HG03175 (cell line): ENCODE results near the gene MIEN1.
"Not testable (repeated sequence)": the region's sequence is repeated elsewhere in the genome, so short reads cannot be mapped to it uniquely, and the experiment has no call there.

Source experiments
- ATAC-seq: cut with Tn5 transposase; IDR thresholded peaks from one replicate; pipeline ENCODE4 v1.9.1; 2021; ENCODE audit warnings: mild to moderate bottlenecking, moderate library complexity; ENCODE audit not compliant: unreplicated experiment

Gene MIEN1

GRCh38 chr17:39719563-39720355, 10.6 kb downstream of the MIEN1 start:
- no peak for ATAC-seq

- ATAC-seq, result no peak
Observed at GRCh38 chr17:39717660-39718059, 12.7 kb downstream of the MIEN1 start.

- no peak for ATAC-seq
Observed at GRCh38 chr17:39716879-39717536, 13.3 kb downstream of the MIEN1 start.

- no peak for ATAC-seq
Observed at GRCh38 chr17:39716073-39716818, 14.1 kb downstream of the MIEN1 start.

GRCh38 chr17:39715375-39716072, 14.8 kb downstream of the MIEN1 start:
- ATAC-seq, result no peak

- no peak for ATAC-seq
Observed at GRCh38 chr17:39714234-39714633, 16.1 kb downstream of the MIEN1 start.

- ATAC-seq, result no peak
Observed at GRCh38 chr17:39711851-39712250, 18.5 kb downstream of the MIEN1 start.

- ATAC-seq, result not testable (repeated sequence)
Observed at GRCh38 chr17:39711071-39711470, 19.3 kb downstream of the MIEN1 start.

GRCh38 chr17:39709998-39710964, 20.1 kb downstream of the MIEN1 start:
- ATAC-seq, result no peak

- ATAC-seq, result no peak
Observed at GRCh38 chr17:39709319-39709997, 20.9 kb downstream of the MIEN1 start.

GRCh38 chr17:39706921-39707337, 23.4 kb downstream of the MIEN1 start:
- ATAC-seq, result no peak

GRCh38 chr17:39706383-39706782, 23.9 kb downstream of the MIEN1 start:
- ATAC-seq, result no peak

- ATAC-seq, result no peak
Observed at GRCh38 chr17:39705786-39706348, 24.5 kb downstream of the MIEN1 start.

GRCh38 chr17:39704821-39705551, 25.3 kb downstream of the MIEN1 start:
- ATAC-seq, result no peak

- no peak for ATAC-seq
Observed at GRCh38 chr17:39703913-39704312, 26.4 kb downstream of the MIEN1 start.

GRCh38 chr17:39702901-39703893, 27.1 kb downstream of the MIEN1 start:
- no peak for ATAC-seq

- ATAC-seq, result no peak
Observed at GRCh38 chr17:39701784-39702422, 28.4 kb downstream of the MIEN1 start.
